H1 (cell line): Measurements from ENCODE around the gene TYRP1. TPM values are rescaled to one million over a fixed set of nuclear protein-coding genes. Genes with fewer than 3 reads are reported as not detected.

ENCODE experiments used
- BACH1 ChIP-seq: IDR thresholded peaks from 2 replicates; pipeline ENCODE4 v1.6.1; 2012; ENCODE audit warnings: low read length, improper control_type of control experiment
- CHD7 ChIP-seq: fragments of 300-600 bp; sonication (generic); IDR thresholded peaks from 2 replicates; pipeline ENCODE4 v1.7.1; 2012; ENCODE audit warnings: low read length, moderate library complexity, mild to moderate bottlenecking, inconsistent platforms; ENCODE audit not compliant: insufficient replicate concordance
- HDAC2 ChIP-seq, 2 experiments: fragments of 300-600 bp in 1 of 2; sonication (generic) in 1 of 2; IDR thresholded peaks; 2 replicates each; pipeline ENCODE4 v1.6.1; 2011 to 2012; ENCODE audit warnings: low read depth in 2 of 2, low read length in 2 of 2, mild to moderate bottlenecking in 2 of 2, moderate library complexity in 2 of 2, borderline replicate concordance in 1 of 2, inconsistent platforms in 1 of 2
- KDM4A ChIP-seq: IDR thresholded peaks from one replicate; pipeline ENCODE4 v1.7.1; 2012; ENCODE audit warnings: low read depth, mild to moderate bottlenecking, moderate library complexity, low read length, inconsistent platforms; ENCODE audit not compliant: severe bottlenecking
- RFX5 ChIP-seq: IDR thresholded peaks from 2 replicates; pipeline ENCODE4 v1.6.1; 2011; ENCODE audit warnings: low read depth, low read length, improper control_type of control experiment, borderline replicate concordance
- TBP ChIP-seq: IDR thresholded peaks from 2 replicates; pipeline ENCODE4 v1.6.1; 2011; ENCODE audit warnings: low read depth, low read length, improper control_type of control experiment
- TEAD4 ChIP-seq: IDR thresholded peaks from 2 replicates; pipeline ENCODE4 v1.6.1; 2012; ENCODE audit warnings: low read depth, low read length, inconsistent platforms, mixed read lengths
- polyA plus RNA-seq, 7 experiments: library from polyadenylated mRNA; depleted of rRNA in 3 of 7; stranded (reverse) in 5 of 7; unstranded in 2 of 7; fragments of >200 nt in 5 of 7; fragments of 200-250 nt in 2 of 7; gene quantifications; 1 replicate in 5 of 7; 2 replicates in 1 of 7; 4 replicates in 1 of 7; pipeline versions ENCODE4 v1.2.1 to v1.2.3, GENCODE V29; 2011 to 2013; ENCODE audit warnings: missing spikeins in 2 of 7, mixed read lengths in 2 of 7
- total RNA-seq: library from RNA; stranded (reverse); fragmentation: NEBNext Ultra II Directional; extraction: Animal tissue kit (Norgen Biotek cat#: 25700); gene quantifications from 2 replicates; pipeline ENCODE4 v1.2.1, GENCODE V29; 2021
- TF ChIP-seq, protein P1 (sequence below): IDR thresholded peaks from 2 replicates; pipeline ENCODE4 v1.6.1; 2011; ENCODE audit warnings: low read length, improper control_type of control experiment
- TF ChIP-seq, protein P2 (sequence below): IDR thresholded peaks from 2 replicates; pipeline ENCODE4 v1.6.1; 2012; ENCODE audit warnings: low read length, inconsistent platforms

Gene TYRP1
- total and polyA plus RNA-seq, 2 of the 8 experiments (the other 6 are each of a cell fraction or from before 2014, with no cell fraction given), result 0.15 TPM; not detected in 1

GRCh38 chr9:12726795-12727194 lies 33.6 kb downstream of the TYRP1 start (continued):
- TF ChIP-seq CHD7 (no peak), RFX5 (no peak), TBP (no peak), TEAD4 (no peak), BACH1 (no peak), HDAC2 (IDR thresholded peaks at IDR 0.05; ENCODE audit: borderline replicate concordance in 1 of 2, low read depth in 2 of 2, low read length in 2 of 2) (no peak), KDM4A (no peak)
- TF ChIP-seq, protein P1, sequence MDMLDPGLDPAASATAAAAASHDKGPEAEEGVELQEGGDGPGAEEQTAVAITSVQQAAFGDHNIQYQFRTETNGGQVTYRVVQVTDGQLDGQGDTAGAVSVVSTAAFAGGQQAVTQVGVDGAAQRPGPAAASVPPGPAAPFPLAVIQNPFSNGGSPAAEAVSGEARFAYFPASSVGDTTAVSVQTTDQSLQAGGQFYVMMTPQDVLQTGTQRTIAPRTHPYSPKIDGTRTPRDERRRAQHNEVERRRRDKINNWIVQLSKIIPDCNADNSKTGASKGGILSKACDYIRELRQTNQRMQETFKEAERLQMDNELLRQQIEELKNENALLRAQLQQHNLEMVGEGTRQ, result no peak
- TF ChIP-seq, protein P2, sequence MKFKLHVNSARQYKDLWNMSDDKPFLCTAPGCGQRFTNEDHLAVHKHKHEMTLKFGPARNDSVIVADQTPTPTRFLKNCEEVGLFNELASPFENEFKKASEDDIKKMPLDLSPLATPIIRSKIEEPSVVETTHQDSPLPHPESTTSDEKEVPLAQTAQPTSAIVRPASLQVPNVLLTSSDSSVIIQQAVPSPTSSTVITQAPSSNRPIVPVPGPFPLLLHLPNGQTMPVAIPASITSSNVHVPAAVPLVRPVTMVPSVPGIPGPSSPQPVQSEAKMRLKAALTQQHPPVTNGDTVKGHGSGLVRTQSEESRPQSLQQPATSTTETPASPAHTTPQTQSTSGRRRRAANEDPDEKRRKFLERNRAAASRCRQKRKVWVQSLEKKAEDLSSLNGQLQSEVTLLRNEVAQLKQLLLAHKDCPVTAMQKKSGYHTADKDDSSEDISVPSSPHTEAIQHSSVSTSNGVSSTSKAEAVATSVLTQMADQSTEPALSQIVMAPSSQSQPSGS, result no peak
